ENCODE data around the gene CST4. TPM values are rescaled to one million over a fixed set of nuclear protein-coding genes. Genes with fewer than 3 reads are reported as not detected.

The CST4 gene
- total and polyA plus RNA-seq, 2 donors (not counting 1 experiment from before 2014, with no cell fraction given): not detected

GRCh38 chr20:23646106-23646873 is 42.5 kb downstream of the CST4 start:
- Histone ChIP-seq H3K4me1 (ENCODE audit: control insufficient read depth in 2 of 2, insufficient read depth in 2 of 2, low read length in 2 of 2) (no peaks in the 10 kb centered on the region), H3K27me3 (replicated peaks in 1 of 4; ENCODE audit: control extremely low read depth in 1 of 4, control insufficient read depth in 3 of 4, insufficient read depth in 4 of 4, low read length in 3 of 4) (no peaks in the 10 kb centered on the region), H3K4me3 (ENCODE audit: control extremely low read depth in 1 of 5, extremely low read depth in 1 of 5, insufficient read depth in 1 of 5, low read depth in 2 of 5, low read length in 4 of 5) (no peak overlapping the region), H3K4me2 (replicated peaks; ENCODE audit: low read depth, low read length, poor library complexity, severe bottlenecking) (no peak overlapping the region), H2AFZ (ENCODE audit: insufficient read depth, low read depth, low read length, poor library complexity, severe bottlenecking) (no peak overlapping the region), H4K20me1 (ENCODE audit: control insufficient read depth, insufficient read depth, low read length, poor library complexity, severe bottlenecking) (no peaks in the 10 kb centered on the region), H3K36me3 (replicated peaks in 1 of 2; ENCODE audit: control extremely low read depth in 1 of 2, control insufficient read depth in 1 of 2, extremely low read depth in 1 of 2, insufficient read depth in 2 of 2, low read length in 1 of 2) (no peaks in the 10 kb centered on the region), H3K79me2 (ENCODE audit: control insufficient read depth, insufficient read depth, low read length) (no peaks in the 10 kb centered on the region), H3K9me3 (ENCODE audit: control extremely low read depth in 1 of 3, control insufficient read depth in 2 of 3, insufficient read depth in 1 of 3, low read length in 2 of 3) (no peaks in the 10 kb centered on the region), H3K9ac (ENCODE audit: low read length) (no peak overlapping the region), H3K27ac (ENCODE audit: low read length in 2 of 2) (no peak overlapping the region)
- no peaks in the 10 kb centered on the region for H3K27me3 Mint-ChIP-seq
- TF ChIP-seq CTCF (IDR thresholded peaks at IDR 0.05): no peak
- no peak for TF ChIP-seq EZH2 (IDR thresholded peaks at IDR 0.05; ENCODE audit: borderline replicate concordance, insufficient read depth, low read depth, low read length, poor library complexity, severe bottlenecking)
- no peak for ATAC-seq (ENCODE audit: low read depth)
- ChIA-PET CTCF (no interaction called here), POLR2A (no interaction called here)
- H3K4me3 Mint-ChIP-seq: no peak overlapping the region
- DNase-seq: no peak
- intact Hi-C loops (cut with micrococcal nuclease): no loop called here
- no CpG with 5 or more reads among the region's 4 CpGs for WGBS (ENCODE audit: insufficient coverage)
- no peak overlapping the region for H3K27ac Mint-ChIP-seq
- H3K9me3 Mint-ChIP-seq (ENCODE audit: insufficient read depth): no peaks in the 10 kb centered on the region
- H3K4me1 Mint-ChIP-seq: no peaks in the 10 kb centered on the region

GRCh38 chr20:23645575-23645974 is 43.3 kb downstream of the CST4 start:
- ChIA-PET CTCF (no interaction called here), POLR2A (no interaction called here)
- H3K4me3 Mint-ChIP-seq: no peak overlapping the region
- H3K27me3 ChIP-seq (replicated peaks in 1 of 4; ENCODE audit: control extremely low read depth in 1 of 4, control insufficient read depth in 3 of 4, insufficient read depth in 4 of 4, low read length in 3 of 4): no peaks in the 10 kb centered on the region
- H3K27me3 Mint-ChIP-seq: peaks cover 2% of the 10 kb centered on the region
- no peak overlapping the region for H2AFZ ChIP-seq (ENCODE audit: insufficient read depth, low read depth, low read length, poor library complexity, severe bottlenecking)
- no peak overlapping the region for H3K4me3 ChIP-seq (ENCODE audit: control extremely low read depth in 1 of 5, extremely low read depth in 1 of 5, insufficient read depth in 1 of 5, low read depth in 2 of 5, low read length in 4 of 5)
- no peak overlapping the region for H3K27ac ChIP-seq (ENCODE audit: low read length in 2 of 2)
- TF ChIP-seq EZH2 (IDR thresholded peaks at IDR 0.05; ENCODE audit: borderline replicate concordance, insufficient read depth, low read depth, low read length, poor library complexity, severe bottlenecking) (no peak), CTCF (IDR thresholded peaks at IDR 0.05) (no peak)
- H3K9me3 ChIP-seq (ENCODE audit: control extremely low read depth in 1 of 3, control insufficient read depth in 2 of 3, insufficient read depth in 1 of 3, low read length in 2 of 3): no peaks in the 10 kb centered on the region
- ATAC-seq (ENCODE audit: low read depth): no peak
- H3K4me1 Mint-ChIP-seq: no peaks in the 10 kb centered on the region
- no peaks in the 10 kb centered on the region for H3K9me3 Mint-ChIP-seq (ENCODE audit: insufficient read depth)
- no CpG with 5 or more reads among the region's 1 CpG for WGBS (ENCODE audit: insufficient coverage)
- DNase-seq: no peak
- H3K36me3 ChIP-seq (replicated peaks in 1 of 2; ENCODE audit: control extremely low read depth in 1 of 2, control insufficient read depth in 1 of 2, extremely low read depth in 1 of 2, insufficient read depth in 2 of 2, low read length in 1 of 2): no peaks in the 10 kb centered on the region
- no peaks in the 10 kb centered on the region for H3K4me1 ChIP-seq (ENCODE audit: control insufficient read depth in 2 of 2, insufficient read depth in 2 of 2, low read length in 2 of 2)
- no peaks in the 10 kb centered on the region for H4K20me1 ChIP-seq (ENCODE audit: control insufficient read depth, insufficient read depth, low read length, poor library complexity, severe bottlenecking)
- no peaks in the 10 kb centered on the region for H3K79me2 ChIP-seq (ENCODE audit: control insufficient read depth, insufficient read depth, low read length)
- no peak overlapping the region for H3K9ac ChIP-seq (ENCODE audit: low read length)
- no peak overlapping the region for H3K27ac Mint-ChIP-seq
- no peak overlapping the region for H3K4me2 ChIP-seq (replicated peaks; ENCODE audit: low read depth, low read length, poor library complexity, severe bottlenecking)
- intact Hi-C loops (cut with micrococcal nuclease): no loop called here
